Esophagus muscularis mucosa (tissue), 4 donors: ENCODE measurements around the gene RAPGEF2. TPM values are rescaled to one million over a fixed set of nuclear protein-coding genes. Genes with fewer than 3 reads are reported as not detected.
"Not testable (repeated sequence)": the region's sequence is repeated elsewhere in the genome, so short reads cannot be mapped to it uniquely, and the experiment has no call there.

ENCODE experiments used
- DNase-seq: peaks from one replicate; pipeline ENCODE4 v3.0.0-alpha.2; 2017; ENCODE audit errors: extremely low spot score
- H3K27ac ChIP-seq, 4 donors: fragments of 200-600 bp; sonication (generic); replicated peaks in 1 of 4; 1 replicate in 3 of 4; 2 replicates in 1 of 4; pipeline ENCODE4 v1.5.1; 2016 to 2019; ENCODE audit warnings: mild to moderate bottlenecking in 1 of 4
- H3K27me3 ChIP-seq, 4 donors: fragments of 200-600 bp; sonication (generic); one replicate each; pipeline versions ENCODE4 v1.5.1 to v1.6.0; 2016 to 2019
- H3K36me3 ChIP-seq, 4 donors: fragments of 200-600 bp; sonication (generic); one replicate each; pipeline ENCODE4 v1.5.1; 2016 to 2019
- H3K4me1 ChIP-seq, 4 donors: fragments of 200-600 bp; sonication (generic); one replicate each; pipeline ENCODE4 v1.5.1; 2016 to 2019
- H3K4me3 ChIP-seq, 4 donors: fragments of 200-600 bp; sonication (generic); 1 replicate in 2 of 4; 2 replicates in 2 of 4; pipeline ENCODE4 v1.5.1; 2016 to 2019; ENCODE audit warnings: mild to moderate bottlenecking in 4 of 4, moderate library complexity in 1 of 4
- H3K9me3 ChIP-seq, 4 donors: fragments of 200-600 bp; sonication (generic); 1 replicate in 3 of 4; 2 replicates in 1 of 4; pipeline ENCODE4 v1.5.1; 2016 to 2019
- EP300 ChIP-seq: sonication (generic); formaldehyde crosslinking; IDR thresholded peaks from one replicate; pipeline ENCODE4 v1.6.1; 2017; ENCODE audit warnings: antibody characterized with exemption
- POLR2A ChIP-seq: fragments of 450-650 bp; IDR thresholded peaks from one replicate; pipeline ENCODE4 v1.6.1; 2017; ENCODE audit warnings: antibody characterized with exemption, moderate library complexity, mild to moderate bottlenecking, low read depth
- POLR2AphosphoS5 ChIP-seq, 2 donors: sonication (generic); formaldehyde crosslinking; IDR thresholded peaks; one replicate each; pipeline ENCODE4 v1.6.1; 2017; ENCODE audit warnings: antibody characterized with exemption in 2 of 2
- WGBS: methylation state at CpG from one replicate; pipeline ENCODE4 v1.1.5; 2018; 5-methylcytosine and 5-hydroxymethylcytosine counted together
- intact Hi-C: fragments of 100-400 bp; cut with DNase I; formaldehyde crosslinking; loops from one replicate; pipeline ENCODE4 v1.15.1; 2023
- total RNA-seq, 4 donors: library from RNA; depleted of rRNA; stranded (reverse); fragments of >200 nt; gene quantifications; one replicate each; pipeline versions ENCODE4 v1.1.0 to v1.2.1, GENCODE V29; 2016
- TF ChIP-seq, protein P1 (sequence below), 3 experiments: fragments of 200-600 bp in 2 of 3; fragments of 450-650 bp in 1 of 3; sonication (generic) in 2 of 3; IDR thresholded peaks; one replicate each; pipeline ENCODE4 v1.5.1; 2017 to 2019; ENCODE audit warnings: antibody characterized with exemption in 3 of 3, mild to moderate bottlenecking in 2 of 3, moderate library complexity in 1 of 3

The RAPGEF2 gene
- total RNA-seq, 4 donors from 2014 or later, result 55.6 to 61.5 (median 58.4) TPM

DNA sequence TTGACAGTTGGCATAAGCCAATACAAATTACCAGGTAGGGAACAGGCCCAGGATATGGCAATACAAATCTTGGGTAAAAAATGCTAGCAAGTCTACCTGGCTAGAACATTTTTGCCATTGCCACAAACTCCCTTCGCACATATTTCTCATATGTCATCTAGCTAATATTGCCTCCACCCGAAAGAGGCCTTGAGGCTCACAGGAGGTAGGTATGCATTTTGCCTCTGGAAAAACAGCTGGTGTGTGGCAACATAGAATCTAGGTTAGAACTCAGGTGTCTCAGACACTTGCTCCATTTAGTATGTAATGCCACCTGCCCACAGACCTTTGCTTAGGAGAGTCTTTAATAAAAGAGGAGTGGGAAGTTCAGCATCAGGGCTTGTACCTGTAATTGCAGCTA is 16.3 kb upstream of the RAPGEF2 start:
- no peak for TF ChIP-seq EP300
- TF ChIP-seq POLR2AphosphoS5 (IDR thresholded peaks at IDR 0.05), result no peak
- TF ChIP-seq, protein P1, sequence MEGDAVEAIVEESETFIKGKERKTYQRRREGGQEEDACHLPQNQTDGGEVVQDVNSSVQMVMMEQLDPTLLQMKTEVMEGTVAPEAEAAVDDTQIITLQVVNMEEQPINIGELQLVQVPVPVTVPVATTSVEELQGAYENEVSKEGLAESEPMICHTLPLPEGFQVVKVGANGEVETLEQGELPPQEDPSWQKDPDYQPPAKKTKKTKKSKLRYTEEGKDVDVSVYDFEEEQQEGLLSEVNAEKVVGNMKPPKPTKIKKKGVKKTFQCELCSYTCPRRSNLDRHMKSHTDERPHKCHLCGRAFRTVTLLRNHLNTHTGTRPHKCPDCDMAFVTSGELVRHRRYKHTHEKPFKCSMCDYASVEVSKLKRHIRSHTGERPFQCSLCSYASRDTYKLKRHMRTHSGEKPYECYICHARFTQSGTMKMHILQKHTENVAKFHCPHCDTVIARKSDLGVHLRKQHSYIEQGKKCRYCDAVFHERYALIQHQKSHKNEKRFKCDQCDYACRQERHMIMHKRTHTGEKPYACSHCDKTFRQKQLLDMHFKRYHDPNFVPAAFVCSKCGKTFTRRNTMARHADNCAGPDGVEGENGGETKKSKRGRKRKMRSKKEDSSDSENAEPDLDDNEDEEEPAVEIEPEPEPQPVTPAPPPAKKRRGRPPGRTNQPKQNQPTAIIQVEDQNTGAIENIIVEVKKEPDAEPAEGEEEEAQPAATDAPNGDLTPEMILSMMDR (IDR thresholded peaks at IDR 0.05), result no peak
- no peak for TF ChIP-seq POLR2A
- WGBS, result 100% methylated on average over 2 of the region's 2 CpGs
- intact Hi-C loops, result no loop called here

DNA sequence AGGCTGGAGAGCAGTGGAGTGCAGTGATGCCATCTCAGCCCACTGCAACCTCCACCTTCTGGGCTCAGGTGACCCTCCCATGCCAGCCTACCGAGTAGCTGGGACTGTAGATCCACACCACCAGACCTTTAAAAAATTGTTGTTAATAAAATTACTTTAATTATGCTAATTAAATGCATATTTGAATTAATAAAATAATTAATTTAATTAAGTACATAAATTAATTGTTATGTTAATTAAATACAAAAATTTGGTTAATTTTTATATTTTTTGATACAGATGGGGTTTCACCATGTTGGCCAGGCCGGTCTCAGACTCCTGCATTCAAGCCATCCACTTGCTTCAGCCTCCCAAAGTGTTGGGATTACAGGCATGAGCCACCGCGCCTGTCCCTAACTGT is 12.6 kb upstream of the RAPGEF2 start:
- Histone ChIP-seq H3K9me3 (no peaks in the 10 kb centered on the region), H3K4me1 (no peaks in the 10 kb centered on the region), H3K4me3 (no peak overlapping the region), H3K36me3 (no peaks in the 10 kb centered on the region), H3K27ac (no peak overlapping the region), H3K27me3 (no peaks in the 10 kb centered on the region)
- intact Hi-C loops, result no loop called here
- no peak for DNase-seq
- TF ChIP-seq EP300 (no peak), POLR2AphosphoS5 (IDR thresholded peaks at IDR 0.05) (no peak), POLR2A (no peak)
- TF ChIP-seq, protein P1 (IDR thresholded peaks at IDR 0.05), result no peak
- 96% methylated on average over 4 of the region's 4 CpGs for WGBS

More for the DNA sequence above, 16.3 kb upstream of the RAPGEF2 start:
- DNase-seq, result peak; percentile 57
- no peaks in the 10 kb centered on the region for H3K27me3 ChIP-seq
- H3K27ac ChIP-seq, result no peak overlapping the region
- H3K4me1 ChIP-seq, result no peaks in the 10 kb centered on the region
- no peak overlapping the region for H3K4me3 ChIP-seq
- no peaks in the 10 kb centered on the region for H3K36me3 ChIP-seq
- no peaks in the 10 kb centered on the region for H3K9me3 ChIP-seq

DNA sequence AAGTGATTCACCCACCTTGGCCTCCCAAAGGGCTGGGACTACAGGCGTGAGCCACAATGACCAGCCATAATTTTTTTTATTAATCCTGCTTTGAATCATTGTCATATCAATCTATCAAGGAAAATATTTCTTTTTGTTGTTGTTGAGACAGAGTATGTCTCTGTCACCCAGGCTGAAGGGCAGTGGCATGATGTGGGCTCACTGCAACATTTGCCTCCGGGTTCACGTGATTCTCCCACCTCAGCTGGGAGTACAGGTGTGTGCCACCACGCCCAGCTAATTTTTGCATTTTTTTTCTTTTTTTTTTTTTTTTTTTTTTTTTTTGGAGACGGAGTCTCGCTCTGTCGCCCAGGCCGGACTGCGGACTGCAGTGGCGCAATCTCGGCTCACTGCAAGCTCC is 8.7 kb upstream of the RAPGEF2 start:
- H3K4me3 ChIP-seq, H3K36me3 ChIP-seq, DNase-seq, H3K27ac ChIP-seq, H3K9me3 ChIP-seq, intact Hi-C loops, H3K27me3 ChIP-seq: not testable (repeated sequence)
- 97% methylated on average over 5 of the region's 11 CpGs for WGBS
- H3K4me1 ChIP-seq, result peaks cover 6 to 11% (median 10%) of the 10 kb centered on the region in 4 donors

DNA sequence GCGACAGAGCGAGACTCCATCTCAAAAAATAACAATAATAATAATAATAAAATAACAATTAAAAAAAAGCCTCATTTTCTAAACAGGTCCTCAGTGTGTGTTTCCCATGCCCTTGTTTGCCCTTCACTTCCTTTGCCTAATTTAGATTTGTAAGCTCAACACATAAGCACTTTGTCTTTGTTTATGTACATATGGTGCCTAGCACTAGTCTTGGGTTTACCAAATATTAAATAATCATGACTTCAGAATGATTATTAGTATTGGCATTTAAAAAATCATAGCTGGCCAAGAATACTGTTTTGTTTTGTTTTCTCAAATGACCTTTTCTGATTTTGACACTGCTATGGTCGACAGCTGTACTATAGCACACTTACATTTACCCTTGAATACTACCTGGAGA is 6.4 kb upstream of the RAPGEF2 start:
- intact Hi-C loops, result no loop called here
- TF ChIP-seq POLR2A (no peak), EP300 (no peak), POLR2AphosphoS5 (IDR thresholded peaks at IDR 0.05) (no peak)
- TF ChIP-seq, protein P1 (IDR thresholded peaks at IDR 0.05), result no peak
- no peak for DNase-seq
- H3K27me3 ChIP-seq, result no peaks in the 10 kb centered on the region
- H3K36me3 ChIP-seq, result no peaks in the 10 kb centered on the region
- peaks cover 6 to 11% (median 10%) of the 10 kb centered on the region in 4 donors for H3K4me1 ChIP-seq
- no peaks in the 10 kb centered on the region for H3K9me3 ChIP-seq
- 79% methylated on average over 3 of the region's 3 CpGs for WGBS
- H3K4me3 ChIP-seq, result no peak overlapping the region
- H3K27ac ChIP-seq, result no peak overlapping the region

DNA sequence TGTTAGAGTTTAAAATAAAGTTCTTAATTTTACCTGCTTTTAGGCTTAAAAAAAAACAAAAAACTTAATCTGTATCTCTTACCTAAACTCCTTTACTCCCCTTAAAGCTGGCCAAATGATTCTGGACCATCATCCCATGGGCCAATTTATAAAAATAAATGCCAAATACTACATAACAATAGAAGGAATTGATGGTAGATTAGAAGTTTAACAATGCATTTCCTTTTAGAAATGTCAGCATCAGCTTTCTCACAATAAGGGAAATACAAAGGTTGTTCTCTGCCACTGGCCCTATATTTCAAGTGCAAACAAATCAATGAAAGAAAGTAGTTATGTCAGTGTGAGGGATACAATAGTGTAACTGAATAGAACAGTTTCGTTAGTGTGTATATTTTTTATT is 5.7 kb upstream of the RAPGEF2 start:
- intact Hi-C loops, result no loop called here
- Histone ChIP-seq H3K27ac (no peak overlapping the region), H3K9me3 (no peaks in the 10 kb centered on the region), H3K36me3 (no peaks in the 10 kb centered on the region), H3K4me1 (peaks cover 7 to 14% (median 11%) of the 10 kb centered on the region in 4 donors), H3K27me3 (no peaks in the 10 kb centered on the region), H3K4me3 (no peak overlapping the region)
- 73% methylated on average over 1 of the region's 1 CpG for WGBS
- TF ChIP-seq EP300 (no peak), POLR2A (no peak)
- no peak for DNase-seq

DNA sequence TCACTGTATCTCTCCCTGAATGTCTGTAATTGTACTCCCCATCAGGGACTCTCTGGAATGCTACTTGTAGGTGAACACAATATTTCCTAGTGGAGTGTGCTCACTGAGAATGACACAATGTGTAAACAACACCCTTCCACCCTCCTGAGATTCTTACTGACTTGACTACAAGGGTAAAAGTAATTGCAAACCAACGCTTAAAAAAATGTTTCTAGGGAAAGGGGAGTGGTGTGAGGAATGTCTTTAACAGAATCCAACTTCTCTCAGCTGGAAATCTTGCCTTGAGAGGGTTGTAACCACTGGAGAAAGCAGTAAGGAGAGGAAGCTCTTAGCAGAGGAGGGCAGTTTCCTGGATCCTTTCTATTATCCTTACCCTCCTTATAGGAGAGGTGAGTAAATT is 5.1 kb upstream of the RAPGEF2 start:
- peaks cover 11 to 18% (median 13%) of the 10 kb centered on the region in 4 donors for H3K4me1 ChIP-seq
- H3K4me3 ChIP-seq, result no peak overlapping the region
- TF ChIP-seq, protein P1 (IDR thresholded peaks at IDR 0.05), result no peak
- TF ChIP-seq POLR2AphosphoS5 (IDR thresholded peaks at IDR 0.05) (no peak), POLR2A (no peak), EP300 (no peak)
- intact Hi-C loops, result no loop called here
- no peak overlapping the region for H3K27ac ChIP-seq
- no peak for DNase-seq
- H3K9me3 ChIP-seq, result no peaks in the 10 kb centered on the region
- H3K36me3 ChIP-seq, result no peaks in the 10 kb centered on the region
- WGBS, result 14% methylated on average over 1 of the region's 1 CpG
- no peaks in the 10 kb centered on the region for H3K27me3 ChIP-seq
